Stimulated activated CD8-positive, alpha-beta memory T cell treated with anti-CD3 and anti-CD28 coated beads, Interleukin-4, amount 100 ng/mL, for 24 hours (primary cell): ENCODE data around the gene DCDC2.
"Not testable (repeated sequence)": the region's sequence is repeated elsewhere in the genome, so short reads cannot be mapped to it uniquely, and the experiment has no call there.

Source experiments
- DNase-seq: peaks from one replicate; pipeline ENCODE4 v3.0.0-alpha.2; 2020; ENCODE audit warnings: low read depth

The DCDC2 gene

GRCh38 chr6:24324617-24325016 is 33.2 kb downstream of the DCDC2 start:
- no peak for DNase-seq

GRCh38 chr6:24323632-24324337 is 34.1 kb downstream of the DCDC2 start:
- no peak for DNase-seq

- DNase-seq: no peak
These were observed 34.9 kb downstream of the DCDC2 start for GRCh38 chr6:24322924-24323323.

- DNase-seq: not testable (repeated sequence)
These were observed 35.4 kb downstream of the DCDC2 start for GRCh38 chr6:24322446-24322845.

- no peak for DNase-seq
These were observed 36.2 kb downstream of the DCDC2 start for GRCh38 chr6:24321538-24322162.

GRCh38 chr6:24313251-24314141 is 44.4 kb downstream of the DCDC2 start:
- no peak for DNase-seq

GRCh38 chr6:24311775-24312174 is 46.1 kb downstream of the DCDC2 start:
- not testable (repeated sequence) for DNase-seq

- DNase-seq: no peak
These were observed 50.0 kb downstream of the DCDC2 start for GRCh38 chr6:24307881-24308280.

GRCh38 chr6:24306936-24307335 is 50.9 kb downstream of the DCDC2 start:
- DNase-seq: no peak

- DNase-seq: no peak
These were observed 51.8 kb downstream of the DCDC2 start for GRCh38 chr6:24306038-24306437.

GRCh38 chr6:24296944-24297343 is 60.9 kb downstream of the DCDC2 start:
- no peak for DNase-seq

- DNase-seq: not testable (repeated sequence)
These were observed 64.0 kb downstream of the DCDC2 start for GRCh38 chr6:24293852-24294251.

GRCh38 chr6:24287239-24287638 is 70.6 kb downstream of the DCDC2 start:
- DNase-seq: no peak

- no peak for DNase-seq
These were observed 73.9 kb downstream of the DCDC2 start for GRCh38 chr6:24284006-24284405.

GRCh38 chr6:24283043-24283985 is 74.5 kb downstream of the DCDC2 start:
- DNase-seq: peak; percentile 9

GRCh38 chr6:24274441-24275083 is 83.3 kb downstream of the DCDC2 start:
- DNase-seq: no peak

- no peak for DNase-seq
These were observed 84.6 kb downstream of the DCDC2 start for GRCh38 chr6:24273096-24273870.

- no peak for DNase-seq
These were observed 85.3 kb downstream of the DCDC2 start for GRCh38 chr6:24272553-24272952.

- no peak for DNase-seq
These were observed 85.7 kb downstream of the DCDC2 start for GRCh38 chr6:24272148-24272547.

- no peak for DNase-seq
These were observed 87.8 kb downstream of the DCDC2 start for GRCh38 chr6:24270011-24270410.
